Activated T-cell treated with anti-CD3 and anti-CD28 coated beads, Interleukin-2, amount 50 U/mL, for 1 hour (primary cell): Measurements from ENCODE around the gene APOL1.
"Not testable (repeated sequence)": the region's sequence is repeated elsewhere in the genome, so short reads cannot be mapped to it uniquely, and the experiment has no call there.

ENCODE experiments used
- DNase-seq: peaks from one replicate; pipeline ENCODE4 v3.0.0-alpha.2; 2020

Gene APOL1

GRCh38 chr22:36226189-36226588, 26.7 kb upstream of the APOL1 start:
- no peak for DNase-seq

- no peak for DNase-seq
Observed at GRCh38 chr22:36227396-36227795, 25.5 kb upstream of the APOL1 start.

GRCh38 chr22:36227806-36228205, 25.1 kb upstream of the APOL1 start:
- DNase-seq: no peak

GRCh38 chr22:36228369-36228768, 24.6 kb upstream of the APOL1 start:
- not testable (repeated sequence) for DNase-seq

GRCh38 chr22:36228944-36229343, 24.0 kb upstream of the APOL1 start:
- no peak for DNase-seq

- DNase-seq: not testable (repeated sequence)
Observed at GRCh38 chr22:36229649-36230048, 23.3 kb upstream of the APOL1 start.

- DNase-seq: not testable (repeated sequence)
Observed at GRCh38 chr22:36231051-36231450, 21.9 kb upstream of the APOL1 start.

- DNase-seq: no peak
Observed at GRCh38 chr22:36232715-36233401, 20.1 kb upstream of the APOL1 start.

GRCh38 chr22:36233796-36234195, 19.1 kb upstream of the APOL1 start:
- no peak for DNase-seq

- no peak for DNase-seq
Observed at GRCh38 chr22:36234213-36234612, 18.7 kb upstream of the APOL1 start.

GRCh38 chr22:36234919-36235318, 18.0 kb upstream of the APOL1 start:
- DNase-seq: no peak

GRCh38 chr22:36235585-36235984, 17.3 kb upstream of the APOL1 start:
- no peak for DNase-seq

- DNase-seq: no peak
Observed at GRCh38 chr22:36236388-36237319, 16.3 kb upstream of the APOL1 start.

- no peak for DNase-seq
Observed at GRCh38 chr22:36237462-36238372, 15.2 kb upstream of the APOL1 start.

GRCh38 chr22:36238373-36239149, 14.4 kb upstream of the APOL1 start:
- no peak for DNase-seq

GRCh38 chr22:36239150-36239400, 13.9 kb upstream of the APOL1 start:
- no peak for DNase-seq

GRCh38 chr22:36239401-36240171, 13.3 kb upstream of the APOL1 start, which contains the start of gene APOL2:
TSS of gene APOL2 (minus strand) at chr22:36239527. CDS start at chr22:36233162, 6,365 bp downstream.
- peak; percentile 82 for DNase-seq

GRCh38 chr22:36243986-36244385, 8.9 kb upstream of the APOL1 start:
- no peak for DNase-seq

GRCh38 chr22:36244522-36245391, 8.2 kb upstream of the APOL1 start:
- no peak for DNase-seq

GRCh38 chr22:36245805-36246356, 7.1 kb upstream of the APOL1 start:
- no peak for DNase-seq
